SK-MEL-5 (cell line): Measurements from ENCODE around the gene LUC7L. TPM values are rescaled to one million over a fixed set of nuclear protein-coding genes. Genes with fewer than 3 reads are reported as not detected.
"Not testable (repeated sequence)": the region's sequence is repeated elsewhere in the genome, so short reads cannot be mapped to it uniquely, and the experiment has no call there.

Experiments used
- DNase-seq: peaks from one replicate; pipeline ENCODE4 v3.0.0-alpha.2; 2016; ENCODE audit warnings: low read depth, low spot score
- in situ Hi-C: cut with HindIII; loops from 2 replicates; pipeline ENCODE4 v1.10.0; 2016; ENCODE audit warnings: low sequenced_read_pairs, high pct_unique_total_duplicates, low pct_unique_long_range_greater_than_20kb
- polyA plus RNA-seq, 2 experiments: library from polyadenylated mRNA; depleted of rRNA; stranded (reverse); fragments of >200 nt; gene quantifications; 2 replicates each; pipeline ENCODE4 v1.2.3, GENCODE V29; 2015
- total RNA-seq: library from RNA; depleted of rRNA; stranded (reverse); fragments of >200 nt; shearing (Covaris generic); gene quantifications from 2 replicates; pipeline ENCODE4 v1.2.3, GENCODE V29; 2014; rRNA removed

LUC7L gene
- total RNA-seq, result 28.2 and 31.4 TPM in 2 replicates
- polyA plus RNA-seq (2015; cell fraction: cytosol; rRNA removed), result 25.6 and 28.9 TPM in 2 replicates
- 516 and 602 TPM in 2 replicates for polyA plus RNA-seq (2015; cell fraction: nucleus; rRNA removed)

DNA sequence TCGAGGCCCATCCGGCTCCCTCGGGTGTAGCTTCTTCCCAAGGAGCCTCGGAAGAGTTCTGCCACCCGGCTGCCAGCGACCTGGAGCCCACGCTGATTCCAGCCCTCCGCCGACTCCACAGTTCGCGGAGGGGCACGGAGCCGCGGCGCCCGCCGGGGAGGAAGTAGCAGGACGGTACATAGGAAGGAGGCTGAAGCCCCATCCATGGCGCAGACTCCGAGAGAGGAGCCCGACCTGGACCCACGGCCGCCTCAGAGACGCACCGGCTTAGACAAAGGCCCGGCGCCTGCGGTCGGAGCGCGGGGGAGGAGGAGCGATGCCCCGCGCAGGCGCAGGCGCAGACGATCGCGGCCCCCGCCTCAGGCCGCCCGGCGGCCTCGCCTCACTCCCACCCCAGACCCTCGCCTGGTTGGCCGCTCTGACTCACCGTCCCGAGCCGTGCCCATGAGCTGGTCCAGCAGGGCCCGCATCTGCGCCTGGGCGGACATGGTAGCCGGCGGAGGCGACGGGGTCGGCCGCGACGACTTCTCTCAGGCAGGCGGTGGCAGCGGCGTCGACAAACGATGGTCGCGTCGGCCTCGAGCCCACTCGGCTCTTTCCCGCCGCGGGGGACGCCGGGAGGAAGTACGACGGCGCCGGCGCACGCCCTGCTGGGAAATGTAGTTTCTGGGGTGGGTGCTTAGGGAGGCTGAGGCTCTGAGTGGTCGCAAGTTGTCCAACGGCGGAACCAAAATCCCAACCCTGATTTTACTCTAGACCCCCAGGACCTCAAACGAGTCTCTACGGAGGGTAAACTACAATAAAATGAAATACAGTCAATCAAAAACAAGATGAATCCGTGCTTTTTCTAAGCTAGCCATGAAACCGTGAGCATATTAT, at the start of gene LUC7L:
Gene LUC7L (minus strand): TSS at position 598 of the 879 bp plus-strand sequence. CDS start 110 bp downstream, at position 488.
- in situ Hi-C loops, result no loop called here
- DNase-seq, result peak; percentile 88

GRCh38 chr16:278863-279366, 49.7 kb upstream of the LUC7L start:
- DNase-seq, result peak; percentile 43
- in situ Hi-C loops, result no loop called here

- in situ Hi-C loops, result no loop called here
- DNase-seq, result no peak
Observed at GRCh38 chr16:276426-277077, 47.3 kb upstream of the LUC7L start.

- DNase-seq, result no peak
- in situ Hi-C loops, result no loop called here
Observed at GRCh38 chr16:275786-276232, 46.6 kb upstream of the LUC7L start, which contains the start of gene RGS11. Gene RGS11 (minus strand): TSS chr16:275944. CDS start chr16:275911, 33 bp downstream.

GRCh38 chr16:275041-275641, 45.9 kb upstream of the LUC7L start:
- DNase-seq, result no peak
- in situ Hi-C loops, result no loop called here

- no peak for DNase-seq
- in situ Hi-C loops, result no loop called here
Observed at GRCh38 chr16:273547-274421, 44.5 kb upstream of the LUC7L start.

DNA sequence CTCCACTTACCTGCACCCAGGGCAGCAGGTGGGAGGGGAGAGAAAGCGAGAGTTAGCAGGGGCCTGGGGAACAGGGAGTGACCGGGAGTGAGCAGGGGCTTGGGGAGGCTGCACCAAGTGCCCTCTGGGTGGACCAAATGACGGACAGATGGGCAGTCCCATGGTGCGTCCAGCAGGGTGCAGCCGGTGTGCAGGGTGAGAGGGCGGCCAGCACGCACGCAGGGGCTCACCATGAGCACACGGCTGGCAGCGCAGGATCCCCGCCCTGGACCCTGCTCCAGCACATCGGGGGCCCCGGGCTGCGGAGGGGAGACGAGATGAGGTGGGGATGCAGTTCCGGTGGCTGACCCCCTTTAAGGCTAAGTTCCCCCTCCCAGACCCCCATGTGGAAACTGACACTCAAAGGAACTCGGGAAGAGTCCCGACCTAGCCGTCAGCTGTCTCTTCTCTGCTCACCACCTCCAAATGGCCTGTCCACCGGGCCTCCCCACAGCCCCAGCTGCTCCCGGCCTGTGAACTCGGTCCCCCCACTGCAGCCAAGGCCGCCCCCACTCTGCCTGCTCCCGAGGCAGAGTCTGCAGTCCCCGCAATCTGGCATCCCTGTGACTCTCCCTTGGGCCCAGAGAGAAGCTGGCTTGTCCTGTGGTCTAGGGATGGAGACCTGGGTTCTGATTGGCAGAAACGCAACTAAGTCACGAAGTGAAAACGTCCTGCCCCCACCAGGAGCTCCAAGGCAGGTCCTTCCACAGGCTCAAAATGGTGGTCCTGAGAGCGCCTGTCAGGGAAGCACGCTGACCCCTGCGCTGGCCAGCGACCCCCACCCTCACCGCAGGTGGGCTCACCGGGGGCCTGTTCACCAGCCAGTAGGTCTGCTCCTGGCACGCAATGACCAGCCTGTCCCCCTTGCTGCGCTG, 43.6 kb upstream of the LUC7L start:
- peak; percentile 8 for DNase-seq
- in situ Hi-C loops, result no loop called here

DNA sequence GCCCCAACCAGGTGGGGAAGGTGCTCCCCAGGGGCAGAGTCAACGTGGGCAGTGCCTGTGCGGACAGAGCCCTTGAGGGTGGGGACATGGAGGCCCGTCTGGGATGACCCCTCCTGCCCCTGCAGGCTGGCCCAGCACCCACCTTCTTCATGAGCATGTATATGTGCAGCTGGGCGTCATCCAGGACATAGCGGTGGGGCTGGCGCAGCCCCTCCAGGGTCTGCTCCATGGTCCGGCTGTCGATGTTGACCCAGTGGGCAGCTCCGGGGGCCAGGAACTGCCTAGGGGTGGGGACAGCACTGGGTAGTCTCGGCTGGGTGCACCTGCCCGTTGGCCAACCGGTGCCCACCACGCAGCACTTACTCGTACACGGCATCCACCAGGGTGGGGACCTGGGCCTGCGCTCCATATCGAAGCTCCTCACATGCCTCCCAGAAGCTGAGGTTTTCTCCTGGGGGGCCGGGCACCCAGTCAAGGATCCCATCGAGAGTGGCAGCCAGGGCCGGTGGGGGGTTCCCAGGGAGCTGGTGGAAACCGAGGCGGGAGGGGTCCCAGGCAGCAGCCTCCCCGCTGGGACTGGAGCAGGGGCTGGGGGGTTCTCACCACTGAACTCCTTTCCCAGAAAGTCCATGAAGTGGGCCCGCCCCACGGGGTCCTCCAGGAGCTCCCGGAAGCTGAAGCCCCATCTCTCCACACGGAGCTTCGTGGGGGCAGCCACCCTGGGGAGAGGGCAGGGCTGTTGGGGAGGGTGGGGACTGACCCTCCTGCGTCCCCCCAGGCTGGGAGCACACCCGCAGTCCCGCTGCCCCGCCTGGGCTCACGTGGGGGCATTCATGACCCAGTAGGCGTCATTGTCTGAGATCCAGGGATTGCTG, 41.4 kb upstream of the LUC7L start:
- DNase-seq, result no peak
- in situ Hi-C loops, result no loop called here

DNA sequence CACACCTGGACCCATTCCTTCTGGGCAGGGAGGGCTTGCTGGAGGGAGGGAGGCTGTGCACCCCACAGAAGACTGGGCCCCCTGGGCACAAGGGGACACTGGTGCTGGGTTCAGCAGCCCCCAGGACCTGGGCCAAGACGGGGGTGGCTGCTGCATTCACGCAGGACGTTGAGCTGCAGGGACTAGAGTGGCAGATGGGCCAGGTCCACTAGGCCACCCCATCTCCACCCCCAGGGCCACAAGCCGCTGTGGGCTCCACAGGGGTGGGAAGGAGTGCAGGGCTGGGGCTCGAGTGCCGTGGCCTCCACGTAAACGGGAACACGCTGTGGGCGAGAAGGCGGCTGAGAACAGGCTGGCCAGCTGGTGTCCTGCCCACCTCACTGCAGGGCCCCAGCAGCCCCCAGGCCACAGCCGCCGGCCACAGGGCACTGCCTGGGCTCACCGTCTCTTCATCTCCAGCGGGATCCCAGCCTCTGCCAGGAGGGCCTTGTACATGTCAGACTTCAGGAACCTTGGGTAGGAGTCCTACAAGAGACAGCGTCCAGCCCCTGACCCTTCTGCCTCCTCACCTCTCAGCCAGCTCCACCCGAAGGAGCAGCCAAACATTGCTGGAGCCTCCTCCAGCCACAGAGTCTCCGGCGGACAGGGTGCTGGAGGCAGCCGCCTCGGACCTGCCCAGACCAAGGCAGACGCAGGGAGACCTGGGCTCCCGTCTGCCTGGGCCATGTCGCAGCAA, 40.0 kb upstream of the LUC7L start:
- no peak for DNase-seq
- in situ Hi-C loops, result no loop called here

GRCh38 chr16:268141-269053, 39.1 kb upstream of the LUC7L start:
- in situ Hi-C loops, result no loop called here
- DNase-seq, result no peak

DNA sequence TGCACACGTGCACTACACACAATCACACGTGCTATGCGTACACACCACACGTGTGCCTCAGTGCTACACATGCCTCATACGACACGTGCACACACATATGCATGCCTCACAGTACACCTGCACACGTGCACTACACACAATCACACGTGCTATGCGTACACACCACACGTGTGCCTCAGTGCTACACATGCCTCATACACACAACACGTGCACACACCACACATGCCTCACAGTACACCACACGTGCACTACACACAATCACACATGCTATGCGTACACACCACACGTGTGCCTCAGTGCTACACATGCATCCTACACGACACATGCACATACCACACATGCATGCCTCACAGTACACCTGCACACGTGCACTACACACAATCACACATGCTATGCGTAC, 38.3 kb upstream of the LUC7L start:
- DNase-seq, in situ Hi-C loops: not testable (repeated sequence)

GRCh38 chr16:266258-267164, 37.3 kb upstream of the LUC7L start:
- in situ Hi-C loops, result no loop called here
- no peak for DNase-seq

- in situ Hi-C loops, result no loop called here
- peak; percentile 20 for DNase-seq
Observed at GRCh38 chr16:265711-266110, 36.5 kb upstream of the LUC7L start.
